SK-N-SH treated with all-trans-retinoic acid at 6 μM for 48 hours (cell line): Measurements from ENCODE around the gene ELOVL3.

ENCODE experiments used
- ARNTL ChIP-seq: fragments of 450-650 bp; formaldehyde crosslinking; IDR thresholded peaks from 2 replicates; pipeline ENCODE4 v1.5.0; 2020; ENCODE audit warnings: low read depth, mild to moderate bottlenecking, moderate library complexity, borderline replicate concordance
- BACH2 ChIP-seq: fragments of 250-450 bp; sonication (Bioruptor Pico); IDR thresholded peaks from 2 replicates; pipeline ENCODE4 v1.9.0; 2021; ENCODE audit warnings: mild to moderate bottlenecking, borderline replicate concordance
- CSDC2 ChIP-seq: fragments of 250-450 bp; sonication (Bioruptor Pico); IDR thresholded peaks from 2 replicates; pipeline ENCODE4 v1.5.0; 2020; ENCODE audit warnings: mild to moderate bottlenecking, moderate library complexity
- ESRRG ChIP-seq: fragments of 250-450 bp; sonication (Bioruptor Pico); IDR thresholded peaks from 2 replicates; pipeline ENCODE4 v1.6.1; 2021; ENCODE audit warnings: mild to moderate bottlenecking
- PATZ1 ChIP-seq: fragments of 250-450 bp; sonication (Bioruptor Pico); IDR thresholded peaks from 2 replicates; pipeline ENCODE4 v1.8.0; 2020; ENCODE audit warnings: mild to moderate bottlenecking, moderate library complexity, borderline replicate concordance
- PPARA ChIP-seq: fragments of 250-450 bp; sonication (Bioruptor Pico); IDR thresholded peaks from 2 replicates; pipeline ENCODE4 v1.5.0; 2020; ENCODE audit warnings: mild to moderate bottlenecking, borderline replicate concordance
- RARB ChIP-seq: fragments of 250-450 bp; sonication (Bioruptor Pico); IDR thresholded peaks from 2 replicates; pipeline ENCODE4 v1.8.0; 2021; ENCODE audit warnings: mild to moderate bottlenecking, moderate library complexity
- TSHZ2 ChIP-seq: fragments of 250-450 bp; sonication (Bioruptor Pico); IDR thresholded peaks from 2 replicates; pipeline ENCODE4 v1.5.0; 2020; ENCODE audit warnings: mild to moderate bottlenecking, moderate library complexity
- ZNF565 ChIP-seq: fragments of 450-650 bp; formaldehyde crosslinking; conservative IDR thresholded peaks from 2 replicates; pipeline ENCODE4 v1.5.0; 2020; ENCODE audit warnings: low read depth, mild to moderate bottlenecking, moderate library complexity
- ZNF8 ChIP-seq: fragments of 450-650 bp; formaldehyde crosslinking; IDR thresholded peaks from 2 replicates; pipeline ENCODE4 v1.5.0; 2020; ENCODE audit warnings: mild to moderate bottlenecking, moderate library complexity

DNA sequence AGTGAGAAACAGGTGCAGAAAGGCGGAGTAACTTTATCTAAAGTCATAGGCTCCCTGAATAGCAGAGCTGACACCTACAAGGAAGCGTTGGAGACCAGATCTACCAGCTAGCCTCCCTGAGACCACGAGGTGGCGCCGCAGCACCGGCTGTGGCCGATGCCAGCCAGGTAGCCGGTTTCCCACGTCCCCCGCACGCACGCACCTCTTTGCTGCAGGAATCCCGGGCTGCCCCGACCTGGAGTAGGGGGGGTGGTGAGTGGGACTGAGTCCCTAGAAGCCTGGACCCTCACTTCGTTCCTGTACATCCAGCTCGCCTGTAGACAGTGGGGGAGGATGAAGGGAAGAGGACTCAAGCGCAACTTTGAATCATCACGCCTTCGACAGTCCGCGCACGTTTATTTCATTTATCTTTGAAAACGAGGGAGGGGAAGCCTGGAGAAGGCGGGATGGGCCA lies 3.7 kb downstream of the ELOVL3 start:
- TF ChIP-seq RARB (CRISPR knock-in tag) (no peak), PATZ1 (CRISPR knock-in tag) (no peak), ESRRG (CRISPR knock-in tag) (no peak), CSDC2 (no peak), BACH2 (CRISPR knock-in tag) (no peak), PPARA (CRISPR knock-in tag) (no peak), ZNF565 (no peak), TSHZ2 (CRISPR knock-in tag) (no peak), ARNTL (CRISPR knock-in tag) (no peak), ZNF8 (CRISPR knock-in tag) (no peak)
